ENCODE data around the gene FOXC1. TPM values are rescaled to one million over a fixed set of nuclear protein-coding genes. Genes with fewer than 3 reads are reported as not detected.
A peak's percentile ranks its signal among the peaks of the same experiment; 100 is the strongest.

FOXC1 gene
- total and polyA plus RNA-seq, 9 of the 15 experiments (the other 6 are each of a cell fraction or from before 2014, with no cell fraction given) = not detected

DNA sequence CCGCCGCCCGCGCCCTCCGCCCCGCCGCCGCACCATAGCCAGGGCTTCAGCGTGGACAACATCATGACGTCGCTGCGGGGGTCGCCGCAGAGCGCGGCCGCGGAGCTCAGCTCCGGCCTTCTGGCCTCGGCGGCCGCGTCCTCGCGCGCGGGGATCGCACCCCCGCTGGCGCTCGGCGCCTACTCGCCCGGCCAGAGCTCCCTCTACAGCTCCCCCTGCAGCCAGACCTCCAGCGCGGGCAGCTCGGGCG, 1.5 kb downstream of the FOXC1 start (continued):
- TF ChIP-seq JUN (IDR thresholded peaks at IDR 0.05; ENCODE audit: borderline replicate concordance, low read depth, low read length) (no peak), JUN (CRISPR knock-in tag; IDR thresholded peaks at IDR 0.05; ENCODE audit: borderline replicate concordance) (no peak)

DNA sequence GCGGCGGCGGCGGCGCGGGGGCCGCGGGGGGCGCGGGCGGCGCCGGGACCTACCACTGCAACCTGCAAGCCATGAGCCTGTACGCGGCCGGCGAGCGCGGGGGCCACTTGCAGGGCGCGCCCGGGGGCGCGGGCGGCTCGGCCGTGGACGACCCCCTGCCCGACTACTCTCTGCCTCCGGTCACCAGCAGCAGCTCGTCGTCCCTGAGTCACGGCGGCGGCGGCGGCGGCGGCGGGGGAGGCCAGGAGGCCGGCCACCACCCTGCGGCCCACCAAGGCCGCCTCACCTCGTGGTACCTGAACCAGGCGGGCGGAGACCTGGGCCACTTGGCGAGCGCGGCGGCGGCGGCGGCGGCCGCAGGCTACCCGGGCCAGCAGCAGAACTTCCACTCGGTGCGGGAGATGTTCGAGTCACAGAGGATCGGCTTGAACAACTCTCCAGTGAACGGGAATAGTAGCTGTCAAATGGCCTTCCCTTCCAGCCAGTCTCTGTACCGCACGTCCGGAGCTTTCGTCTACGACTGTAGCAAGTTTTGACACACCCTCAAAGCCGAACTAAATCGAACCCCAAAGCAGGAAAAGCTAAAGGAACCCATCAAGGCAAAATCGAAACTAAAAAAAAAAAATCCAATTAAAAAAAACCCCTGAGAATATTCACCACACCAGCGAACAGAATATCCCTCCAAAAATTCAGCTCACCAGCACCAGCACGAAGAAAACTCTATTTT, 2.0 kb downstream of the FOXC1 start:
- CTCF ChIA-PET (ENCODE audit: low intra/inter-chr PET ratio) = no interaction called here
- H3K9ac ChIP-seq (ENCODE audit: insufficient read depth in 1 of 2, low read depth in 2 of 2, low read length in 2 of 2) = no peak overlapping the region
- no peak overlapping the region for H2AFZ ChIP-seq (ENCODE audit: low read depth, low read length)
- H3K27me3 ChIP-seq (ENCODE audit: control insufficient read depth in 2 of 2, insufficient read depth in 2 of 2, low read length in 2 of 2) = peaks cover 34 to 47% of the 10 kb centered on the region in 2 experiments; a peak in 4 of 5 replicates
- WGBS (ENCODE audit: insufficient coverage, low coverage, missing lambda C conversion rate) = 8% methylated on average over 38 of the region's 71 CpGs
- peaks cover 0 to 26% of the 10 kb centered on the region in 2 experiments; a peak in 2 of 5 replicates for H3K4me1 ChIP-seq (replicated peaks in 1 of 2; ENCODE audit: control insufficient read depth in 2 of 2, insufficient read depth in 2 of 2, low read length in 2 of 2)
- no peaks in the 10 kb centered on the region for H3K36me3 ChIP-seq (ENCODE audit: control insufficient read depth, insufficient read depth, low read length)
- FAIRE-seq (peak; percentile 37), ATAC-seq (no peak), DNase-seq (ENCODE audit: extremely low read depth in 1 of 4, low spot score in 3 of 4) (no peak)
- H3K9me1 ChIP-seq (ENCODE audit: control insufficient read depth, insufficient read depth, low read length) = no peaks in the 10 kb centered on the region
- no peak overlapping the region for H3K4me3 ChIP-seq
- H3K9me3 ChIP-seq (replicated peaks; ENCODE audit: control insufficient read depth, insufficient read depth, low read depth, low read length) = no peaks in the 10 kb centered on the region
- intact Hi-C loops (cut with micrococcal nuclease) = no loop called here
- POLR2A ChIA-PET = interaction anchor here (0.6 kb wide), 1 partner anchor 40 kb away, joined by 4 read pairs; no protein-coding TSS in a partner anchor
- TF ChIP-seq, protein P1, sequence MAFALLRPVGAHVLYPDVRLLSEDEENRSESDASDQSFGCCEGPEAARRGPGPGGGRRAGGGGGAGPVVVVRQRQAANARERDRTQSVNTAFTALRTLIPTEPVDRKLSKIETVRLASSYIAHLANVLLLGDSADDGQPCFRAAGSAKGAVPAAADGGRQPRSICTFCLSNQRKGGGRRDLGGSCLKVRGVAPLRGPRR (CRISPR knock-in tag; IDR thresholded peaks at IDR 0.05) = no peak
- TF ChIP-seq, protein P2, sequence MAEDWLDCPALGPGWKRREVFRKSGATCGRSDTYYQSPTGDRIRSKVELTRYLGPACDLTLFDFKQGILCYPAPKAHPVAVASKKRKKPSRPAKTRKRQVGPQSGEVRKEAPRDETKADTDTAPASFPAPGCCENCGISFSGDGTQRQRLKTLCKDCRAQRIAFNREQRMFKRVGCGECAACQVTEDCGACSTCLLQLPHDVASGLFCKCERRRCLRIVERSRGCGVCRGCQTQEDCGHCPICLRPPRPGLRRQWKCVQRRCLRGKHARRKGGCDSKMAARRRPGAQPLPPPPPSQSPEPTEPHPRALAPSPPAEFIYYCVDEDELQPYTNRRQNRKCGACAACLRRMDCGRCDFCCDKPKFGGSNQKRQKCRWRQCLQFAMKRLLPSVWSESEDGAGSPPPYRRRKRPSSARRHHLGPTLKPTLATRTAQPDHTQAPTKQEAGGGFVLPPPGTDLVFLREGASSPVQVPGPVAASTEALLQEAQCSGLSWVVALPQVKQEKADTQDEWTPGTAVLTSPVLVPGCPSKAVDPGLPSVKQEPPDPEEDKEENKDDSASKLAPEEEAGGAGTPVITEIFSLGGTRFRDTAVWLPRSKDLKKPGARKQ (CRISPR knock-in tag; IDR thresholded peaks at IDR 0.05) = no peak
- TF ChIP-seq, protein P3, sequence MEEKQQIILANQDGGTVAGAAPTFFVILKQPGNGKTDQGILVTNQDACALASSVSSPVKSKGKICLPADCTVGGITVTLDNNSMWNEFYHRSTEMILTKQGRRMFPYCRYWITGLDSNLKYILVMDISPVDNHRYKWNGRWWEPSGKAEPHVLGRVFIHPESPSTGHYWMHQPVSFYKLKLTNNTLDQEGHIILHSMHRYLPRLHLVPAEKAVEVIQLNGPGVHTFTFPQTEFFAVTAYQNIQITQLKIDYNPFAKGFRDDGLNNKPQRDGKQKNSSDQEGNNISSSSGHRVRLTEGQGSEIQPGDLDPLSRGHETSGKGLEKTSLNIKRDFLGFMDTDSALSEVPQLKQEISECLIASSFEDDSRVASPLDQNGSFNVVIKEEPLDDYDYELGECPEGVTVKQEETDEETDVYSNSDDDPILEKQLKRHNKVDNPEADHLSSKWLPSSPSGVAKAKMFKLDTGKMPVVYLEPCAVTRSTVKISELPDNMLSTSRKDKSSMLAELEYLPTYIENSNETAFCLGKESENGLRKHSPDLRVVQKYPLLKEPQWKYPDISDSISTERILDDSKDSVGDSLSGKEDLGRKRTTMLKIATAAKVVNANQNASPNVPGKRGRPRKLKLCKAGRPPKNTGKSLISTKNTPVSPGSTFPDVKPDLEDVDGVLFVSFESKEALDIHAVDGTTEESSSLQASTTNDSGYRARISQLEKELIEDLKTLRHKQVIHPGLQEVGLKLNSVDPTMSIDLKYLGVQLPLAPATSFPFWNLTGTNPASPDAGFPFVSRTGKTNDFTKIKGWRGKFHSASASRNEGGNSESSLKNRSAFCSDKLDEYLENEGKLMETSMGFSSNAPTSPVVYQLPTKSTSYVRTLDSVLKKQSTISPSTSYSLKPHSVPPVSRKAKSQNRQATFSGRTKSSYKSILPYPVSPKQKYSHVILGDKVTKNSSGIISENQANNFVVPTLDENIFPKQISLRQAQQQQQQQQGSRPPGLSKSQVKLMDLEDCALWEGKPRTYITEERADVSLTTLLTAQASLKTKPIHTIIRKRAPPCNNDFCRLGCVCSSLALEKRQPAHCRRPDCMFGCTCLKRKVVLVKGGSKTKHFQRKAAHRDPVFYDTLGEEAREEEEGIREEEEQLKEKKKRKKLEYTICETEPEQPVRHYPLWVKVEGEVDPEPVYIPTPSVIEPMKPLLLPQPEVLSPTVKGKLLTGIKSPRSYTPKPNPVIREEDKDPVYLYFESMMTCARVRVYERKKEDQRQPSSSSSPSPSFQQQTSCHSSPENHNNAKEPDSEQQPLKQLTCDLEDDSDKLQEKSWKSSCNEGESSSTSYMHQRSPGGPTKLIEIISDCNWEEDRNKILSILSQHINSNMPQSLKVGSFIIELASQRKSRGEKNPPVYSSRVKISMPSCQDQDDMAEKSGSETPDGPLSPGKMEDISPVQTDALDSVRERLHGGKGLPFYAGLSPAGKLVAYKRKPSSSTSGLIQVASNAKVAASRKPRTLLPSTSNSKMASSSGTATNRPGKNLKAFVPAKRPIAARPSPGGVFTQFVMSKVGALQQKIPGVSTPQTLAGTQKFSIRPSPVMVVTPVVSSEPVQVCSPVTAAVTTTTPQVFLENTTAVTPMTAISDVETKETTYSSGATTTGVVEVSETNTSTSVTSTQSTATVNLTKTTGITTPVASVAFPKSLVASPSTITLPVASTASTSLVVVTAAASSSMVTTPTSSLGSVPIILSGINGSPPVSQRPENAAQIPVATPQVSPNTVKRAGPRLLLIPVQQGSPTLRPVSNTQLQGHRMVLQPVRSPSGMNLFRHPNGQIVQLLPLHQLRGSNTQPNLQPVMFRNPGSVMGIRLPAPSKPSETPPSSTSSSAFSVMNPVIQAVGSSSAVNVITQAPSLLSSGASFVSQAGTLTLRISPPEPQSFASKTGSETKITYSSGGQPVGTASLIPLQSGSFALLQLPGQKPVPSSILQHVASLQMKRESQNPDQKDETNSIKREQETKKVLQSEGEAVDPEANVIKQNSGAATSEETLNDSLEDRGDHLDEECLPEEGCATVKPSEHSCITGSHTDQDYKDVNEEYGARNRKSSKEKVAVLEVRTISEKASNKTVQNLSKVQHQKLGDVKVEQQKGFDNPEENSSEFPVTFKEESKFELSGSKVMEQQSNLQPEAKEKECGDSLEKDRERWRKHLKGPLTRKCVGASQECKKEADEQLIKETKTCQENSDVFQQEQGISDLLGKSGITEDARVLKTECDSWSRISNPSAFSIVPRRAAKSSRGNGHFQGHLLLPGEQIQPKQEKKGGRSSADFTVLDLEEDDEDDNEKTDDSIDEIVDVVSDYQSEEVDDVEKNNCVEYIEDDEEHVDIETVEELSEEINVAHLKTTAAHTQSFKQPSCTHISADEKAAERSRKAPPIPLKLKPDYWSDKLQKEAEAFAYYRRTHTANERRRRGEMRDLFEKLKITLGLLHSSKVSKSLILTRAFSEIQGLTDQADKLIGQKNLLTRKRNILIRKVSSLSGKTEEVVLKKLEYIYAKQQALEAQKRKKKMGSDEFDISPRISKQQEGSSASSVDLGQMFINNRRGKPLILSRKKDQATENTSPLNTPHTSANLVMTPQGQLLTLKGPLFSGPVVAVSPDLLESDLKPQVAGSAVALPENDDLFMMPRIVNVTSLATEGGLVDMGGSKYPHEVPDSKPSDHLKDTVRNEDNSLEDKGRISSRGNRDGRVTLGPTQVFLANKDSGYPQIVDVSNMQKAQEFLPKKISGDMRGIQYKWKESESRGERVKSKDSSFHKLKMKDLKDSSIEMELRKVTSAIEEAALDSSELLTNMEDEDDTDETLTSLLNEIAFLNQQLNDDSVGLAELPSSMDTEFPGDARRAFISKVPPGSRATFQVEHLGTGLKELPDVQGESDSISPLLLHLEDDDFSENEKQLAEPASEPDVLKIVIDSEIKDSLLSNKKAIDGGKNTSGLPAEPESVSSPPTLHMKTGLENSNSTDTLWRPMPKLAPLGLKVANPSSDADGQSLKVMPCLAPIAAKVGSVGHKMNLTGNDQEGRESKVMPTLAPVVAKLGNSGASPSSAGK (IDR thresholded peaks at IDR 0.05) = no peak
- no peak for TF ChIP-seq MAZ (CRISPR knock-in tag; conservative IDR thresholded peaks at IDR 0.05 in 1 of 2, IDR thresholded peaks at IDR 0.05 in 1 of 2)
- no peak overlapping the region for H3K27ac ChIP-seq (ENCODE audit: extremely low read depth, low read depth, low read length)
- no peak overlapping the region for H3K4me2 ChIP-seq (ENCODE audit: insufficient read depth, low read length)
- in situ Hi-C loops (cut with MboI) = no loop called here
- H4K20me1 ChIP-seq (replicated peaks; ENCODE audit: control insufficient read depth, insufficient read depth, low read length) = no peaks in the 10 kb centered on the region
- H3K79me2 ChIP-seq (ENCODE audit: control insufficient read depth, insufficient read depth, low read length) = no peaks in the 10 kb centered on the region
- BruUV-seq (replicated peaks) = no TSS peak

All from K562 (cell line).